HG03571 (cell line): ENCODE results near the gene FKBP11.

Experiments used
- ATAC-seq: cut with Tn5 transposase; IDR thresholded peaks from one replicate; pipeline ENCODE4 v1.9.1; 2021; ENCODE audit not compliant: unreplicated experiment

FKBP11 gene

DNA sequence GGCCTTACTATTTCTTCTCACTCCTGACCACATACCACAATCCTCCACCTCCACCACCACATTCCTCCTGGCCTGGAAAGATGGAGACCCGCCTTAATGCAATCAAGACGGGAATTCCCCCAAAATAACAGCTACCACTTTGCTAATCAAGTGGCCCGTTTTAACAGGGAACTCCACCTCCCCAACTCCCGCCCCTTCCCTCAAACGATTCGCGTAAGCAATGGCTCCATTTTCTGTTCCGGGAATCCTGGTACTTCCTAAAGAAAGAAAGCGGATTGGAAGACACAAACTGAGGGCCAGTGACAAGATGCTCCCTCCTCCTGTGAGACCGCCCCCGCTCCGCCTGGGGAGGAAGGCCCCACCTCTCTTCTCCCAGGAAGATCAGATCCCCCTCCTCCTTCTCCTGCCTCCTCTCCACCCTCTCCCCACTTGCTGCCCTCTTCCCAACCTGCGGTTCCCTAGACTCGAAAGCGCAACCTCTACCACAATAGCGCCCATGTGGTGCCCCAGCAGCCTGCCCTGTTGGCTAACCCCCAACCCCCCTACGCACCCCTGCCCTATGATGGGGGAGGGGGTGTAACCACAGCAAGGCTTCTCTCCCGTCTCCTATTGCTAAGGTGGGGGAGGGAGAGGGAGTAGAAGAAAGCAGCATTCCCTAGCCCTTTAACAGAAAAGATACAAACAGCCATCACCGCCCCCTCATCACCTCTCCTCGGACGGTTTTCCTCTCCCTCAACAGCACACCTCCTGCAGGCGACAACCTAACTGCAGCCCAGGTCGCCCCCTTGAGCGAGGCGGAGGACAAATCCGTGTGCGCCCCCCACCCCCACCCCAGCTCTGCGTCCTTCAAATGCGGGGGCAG lies 31.2 kb upstream of the FKBP11 start:
- peak; percentile 4 for ATAC-seq

GRCh38 chr12:48954841-48955501 lies 29.7 kb upstream of the FKBP11 start:
- no peak for ATAC-seq

GRCh38 chr12:48954061-48954460 lies 28.8 kb upstream of the FKBP11 start:
- ATAC-seq = no peak

- ATAC-seq = no peak
Measured at GRCh38 chr12:48952691-48953090, 27.4 kb upstream of the FKBP11 start.

DNA sequence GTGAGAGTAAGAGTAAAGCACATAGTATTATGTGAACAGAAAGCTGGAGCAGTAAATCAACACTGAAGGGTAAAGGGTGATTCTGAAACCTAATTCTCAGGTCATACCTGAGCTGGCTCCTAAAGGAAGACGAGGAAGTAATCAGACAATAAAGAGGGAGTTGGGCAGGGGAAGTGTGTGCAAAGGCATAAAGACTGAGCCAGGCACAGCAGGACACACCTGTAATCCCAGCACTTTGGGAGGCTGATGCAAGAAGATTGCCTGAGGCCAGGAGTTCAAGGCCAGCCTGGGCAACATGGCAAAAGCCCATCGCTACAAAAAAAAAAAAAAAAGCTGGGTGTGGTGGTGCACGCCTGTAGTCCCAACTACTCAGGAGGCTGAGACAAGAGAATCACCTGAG lies 22.4 kb upstream of the FKBP11 start:
- no peak for ATAC-seq

DNA sequence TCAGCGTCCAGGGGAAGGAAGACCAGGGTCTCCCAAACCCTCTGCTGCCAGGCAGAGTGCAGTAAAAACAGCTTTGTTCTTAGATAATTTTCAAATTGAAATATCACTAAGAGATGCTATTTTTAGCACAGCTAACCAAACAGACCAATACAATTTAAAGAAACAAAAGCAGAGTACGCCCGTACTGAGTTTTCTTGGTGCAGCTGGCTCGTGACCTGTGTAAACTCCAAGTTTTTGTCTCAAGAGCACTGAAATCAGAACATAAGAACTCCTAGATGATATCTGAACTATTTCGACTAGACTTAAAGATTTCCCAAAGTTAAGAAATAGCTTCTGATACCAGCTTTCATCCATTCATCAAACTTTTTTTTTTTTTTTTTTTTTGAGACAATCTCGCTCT lies 21.7 kb upstream of the FKBP11 start:
- ATAC-seq = no peak

DNA sequence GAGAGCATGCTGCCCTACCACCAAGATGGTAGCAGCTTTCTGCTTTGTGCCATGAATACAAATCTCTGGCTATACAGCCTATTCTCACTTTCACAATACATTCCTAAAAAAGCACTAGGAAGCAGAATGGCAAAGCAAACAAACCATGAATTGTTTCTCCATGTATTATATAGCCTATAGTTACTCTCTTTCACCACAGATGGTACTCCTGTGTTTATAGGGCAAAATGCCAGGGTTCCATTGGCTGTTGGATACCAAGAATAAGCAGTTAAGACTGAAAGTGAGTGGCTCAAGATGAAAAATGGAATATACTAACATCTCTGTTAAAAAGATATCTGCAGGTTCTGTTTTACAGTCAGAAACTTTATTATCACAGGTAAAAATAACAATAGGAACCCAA lies 20.9 kb upstream of the FKBP11 start:
- ATAC-seq = no peak

GRCh38 chr12:48943221-48943620 lies 17.9 kb upstream of the FKBP11 start:
- ATAC-seq = no peak

DNA sequence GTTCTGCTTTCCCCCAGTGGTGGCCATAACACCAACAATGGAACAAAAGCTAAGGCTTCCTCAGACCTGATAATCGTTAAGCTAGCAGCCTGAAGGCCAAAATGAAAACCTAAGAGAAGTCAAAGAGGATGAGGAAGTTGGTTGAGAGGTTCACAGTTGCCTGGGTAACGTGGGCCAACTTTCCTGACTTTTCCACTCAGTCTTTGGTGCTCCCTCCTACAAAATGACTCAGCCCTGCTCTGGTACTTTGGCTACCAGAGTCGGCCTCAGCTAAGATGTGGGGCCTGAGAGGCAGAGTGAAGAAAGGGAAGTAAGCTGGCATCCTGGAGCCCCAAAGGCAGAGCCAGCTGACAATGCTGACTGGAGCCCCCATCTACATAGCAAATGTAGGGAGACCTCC lies 14.9 kb upstream of the FKBP11 start:
- no peak for ATAC-seq

GRCh38 chr12:48938805-48939204 lies 13.5 kb upstream of the FKBP11 start:
- no peak for ATAC-seq

DNA sequence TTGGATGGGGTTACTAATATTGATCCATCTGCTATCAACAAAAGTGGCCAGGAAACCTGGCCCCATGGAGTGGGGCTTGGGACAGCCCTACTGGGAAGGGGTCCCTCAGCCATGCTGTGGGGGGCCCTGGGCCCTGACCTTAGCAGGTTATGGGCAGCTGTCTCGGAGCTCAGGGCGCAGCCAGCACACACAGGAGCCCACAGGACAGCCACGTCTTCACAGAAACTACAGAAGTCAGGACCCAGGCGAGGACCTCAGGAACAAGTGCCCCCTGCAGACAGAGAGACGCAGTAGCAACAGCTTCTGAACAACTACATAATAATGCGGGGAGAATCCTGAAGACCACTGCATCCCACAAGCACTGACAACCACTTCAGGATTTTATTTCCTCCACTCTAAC lies 11.9 kb upstream of the FKBP11 start:
- no peak for ATAC-seq

- no peak for ATAC-seq
Measured at GRCh38 chr12:48936379-48936979, 11.2 kb upstream of the FKBP11 start.

- ATAC-seq = no peak
Measured at GRCh38 chr12:48934312-48934706, 9.0 kb upstream of the FKBP11 start.

DNA sequence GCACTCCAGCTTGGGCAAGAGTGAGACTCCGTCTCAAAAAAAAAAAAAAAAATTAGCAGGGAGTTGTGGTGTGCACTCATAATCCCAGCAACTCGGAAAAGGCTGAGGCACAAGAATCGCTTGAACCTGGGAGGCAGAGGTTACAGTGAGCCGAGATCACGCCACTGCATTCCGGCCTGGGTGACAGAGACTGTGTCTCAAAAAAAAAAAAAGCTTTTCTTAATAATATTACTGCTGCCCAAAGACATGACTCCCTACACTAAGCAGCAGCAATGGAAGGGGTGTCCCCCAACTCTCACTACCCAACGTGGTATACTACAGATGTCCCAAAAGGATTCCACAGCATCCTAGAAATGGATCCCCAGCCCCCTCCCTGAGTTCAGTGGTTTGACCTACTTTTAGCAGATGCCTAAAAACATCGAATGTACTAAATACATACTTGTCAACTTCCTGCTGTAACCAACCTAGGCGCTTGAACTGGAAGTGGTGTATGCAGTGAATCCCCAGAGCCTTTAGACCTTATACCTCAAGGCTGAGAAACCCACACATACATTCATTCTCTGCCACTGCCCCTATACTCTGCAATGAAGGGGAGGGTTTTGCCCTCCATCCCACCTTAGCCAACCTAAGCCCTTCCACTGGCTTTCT lies 8.5 kb upstream of the FKBP11 start:
- no peak for ATAC-seq

- ATAC-seq = no peak
Measured at GRCh38 chr12:48932878-48933277, 7.6 kb upstream of the FKBP11 start.

DNA sequence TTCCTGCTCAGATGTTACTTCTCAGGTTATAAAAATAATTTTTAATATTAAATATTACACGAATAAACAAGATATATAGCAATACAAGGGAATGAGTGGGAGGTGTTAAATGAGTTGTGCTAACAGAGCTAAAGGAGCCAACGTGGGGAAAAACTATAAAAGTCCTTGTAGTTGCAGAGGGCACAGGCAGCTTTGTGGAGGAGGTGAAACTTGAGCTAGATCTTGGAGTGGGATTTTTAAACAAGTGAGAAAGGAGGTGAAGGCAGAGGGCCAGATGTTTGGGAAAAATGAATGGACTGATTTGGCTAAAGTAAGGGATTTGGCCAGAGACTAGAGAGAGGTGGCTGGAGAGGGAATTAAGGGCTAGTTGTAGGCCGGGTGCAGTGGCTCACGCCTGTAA lies 5.2 kb upstream of the FKBP11 start:
- no peak for ATAC-seq

GRCh38 chr12:48929551-48929950 lies 4.3 kb upstream of the FKBP11 start:
- no peak for ATAC-seq

- no peak for ATAC-seq
Measured at GRCh38 chr12:48927261-48927660, 2.0 kb upstream of the FKBP11 start.

DNA sequence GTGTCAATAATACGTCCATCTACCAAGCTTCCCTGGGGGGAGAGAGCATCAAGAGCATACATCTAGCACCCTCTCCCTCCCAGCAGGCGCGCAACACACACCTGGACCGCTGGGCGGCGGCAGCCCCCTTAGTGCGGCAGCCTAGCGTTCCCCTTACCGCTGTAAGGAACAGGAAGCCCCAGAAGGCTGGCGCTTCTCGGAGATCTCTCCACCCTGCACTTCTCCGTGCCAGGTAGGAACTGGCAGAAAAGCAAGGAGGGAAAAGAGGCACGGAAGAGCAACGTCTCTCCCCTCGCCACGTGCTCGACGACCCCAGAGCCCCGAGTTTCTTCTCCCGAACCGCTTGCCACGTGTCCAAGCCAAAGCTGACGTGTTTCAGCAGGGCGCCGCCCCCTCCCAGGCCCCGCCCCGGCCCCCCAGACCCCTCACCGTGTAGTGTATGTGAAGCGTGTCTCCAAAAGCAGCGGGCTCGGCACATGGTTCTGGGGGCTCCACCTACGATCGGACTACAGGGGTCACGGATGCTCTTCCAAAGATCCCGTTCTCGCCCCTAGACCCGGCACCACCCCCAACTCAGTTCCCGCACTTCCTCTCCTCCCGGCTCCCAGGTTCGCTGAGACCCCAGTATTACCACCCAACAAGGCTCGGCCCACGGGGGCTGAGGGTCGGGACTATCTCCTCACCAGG lies 532 bp downstream of the FKBP11 start:
- ATAC-seq = peak; percentile 82

DNA sequence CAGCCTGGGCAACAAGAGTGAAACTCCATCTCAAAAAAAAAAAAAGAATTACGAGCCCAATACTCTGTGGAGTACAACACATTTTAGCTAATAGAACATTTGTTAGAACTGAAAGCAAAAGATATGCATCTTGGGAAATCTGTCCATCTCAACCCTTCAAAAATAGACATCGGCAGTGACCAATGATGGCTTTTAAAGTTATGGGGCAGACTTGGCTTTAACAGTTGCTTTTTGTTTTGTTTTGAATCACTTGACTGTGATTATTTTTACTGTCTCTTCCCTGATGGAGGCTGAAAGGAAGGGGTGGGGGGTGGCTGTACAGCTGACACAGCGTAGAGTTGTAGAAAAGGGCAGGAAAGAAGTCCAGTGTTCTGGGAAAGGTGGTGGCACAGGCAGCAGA lies 2.2 kb downstream of the FKBP11 start:
- ATAC-seq = no peak
